Activated T-helper 17 cell treated with anti-CD3 and anti-CD28 coated beads, Interleukin-2, amount 50 U/mL, for 72 hours (primary cell): ENCODE results near the gene APOC3. TPM values are rescaled to one million over a fixed set of nuclear protein-coding genes. Genes with fewer than 3 reads are reported as not detected.
"Not testable (repeated sequence)": the region's sequence is repeated elsewhere in the genome, so short reads cannot be mapped to it uniquely, and the experiment has no call there.

Experiments
- ATAC-seq: fragments of 150-1000 bp; cut with Tn5 transposase; replicated peaks from 2 replicates; pipeline ENCODE4 v1.10.0; 2021; ENCODE audit warnings: mild to moderate bottlenecking, moderate library complexity
- H3K27ac Mint-ChIP-seq: one replicate; pipeline ENCODE4 v1.8.0; 2022; ENCODE audit warnings: mixed read lengths
- H3K27me3 Mint-ChIP-seq: one replicate; pipeline ENCODE4 v1.8.0; 2022; ENCODE audit warnings: mixed read lengths
- H3K36me3 Mint-ChIP-seq: one replicate; pipeline ENCODE4 v1.8.0; 2022; ENCODE audit warnings: low read depth, mild to moderate bottlenecking, mixed read lengths
- H3K4me1 Mint-ChIP-seq: one replicate; pipeline ENCODE4 v1.8.0; 2022; ENCODE audit warnings: mixed read lengths
- H3K4me3 Mint-ChIP-seq: one replicate; pipeline ENCODE4 v1.8.0; 2022; ENCODE audit warnings: mild to moderate bottlenecking, mixed read lengths
- H3K9me3 Mint-ChIP-seq: one replicate; pipeline ENCODE4 v1.8.0; 2022; ENCODE audit warnings: mixed read lengths
- total RNA-seq, 2 donors: library from RNA; stranded (reverse); gene quantifications; one replicate each; pipeline ENCODE4 v1.2.3, GENCODE V29; 2022

Gene APOC3
- total RNA-seq, 2 donors from 2014 or later, result not detected

GRCh38 chr11:116832350-116833290, 2.9 kb downstream of the APOC3 start:
- Mint-ChIP-seq H3K4me3 (no peak overlapping the region), H3K27ac (no peak overlapping the region)
- ATAC-seq, result no peak

GRCh38 chr11:116833491-116833815, 3.7 kb downstream of the APOC3 start:
- Mint-ChIP-seq H3K27me3 (no peaks in the 10 kb centered on the region), H3K27ac (no peak overlapping the region), H3K4me3 (no peak overlapping the region), H3K36me3 (no peaks in the 10 kb centered on the region), H3K4me1 (no peaks in the 10 kb centered on the region), H3K9me3 (no peaks in the 10 kb centered on the region)
- ATAC-seq, result no peak

More at GRCh38 chr11:116832350-116833290, 2.9 kb downstream of the APOC3 start:
- Mint-ChIP-seq H3K4me1 (no peaks in the 10 kb centered on the region), H3K27me3 (no peaks in the 10 kb centered on the region), H3K9me3 (no peaks in the 10 kb centered on the region), H3K36me3 (no peaks in the 10 kb centered on the region)

GRCh38 chr11:116833816-116834534, 4.3 kb downstream of the APOC3 start:
- ATAC-seq, result no peak
- no peaks in the 10 kb centered on the region for H3K9me3 Mint-ChIP-seq
- no peaks in the 10 kb centered on the region for H3K36me3 Mint-ChIP-seq
- H3K4me3 Mint-ChIP-seq, result no peak overlapping the region
- H3K27ac Mint-ChIP-seq, result no peak overlapping the region
- no peaks in the 10 kb centered on the region for H3K4me1 Mint-ChIP-seq
- no peaks in the 10 kb centered on the region for H3K27me3 Mint-ChIP-seq

- H3K9me3 Mint-ChIP-seq, H3K4me1 Mint-ChIP-seq, H3K36me3 Mint-ChIP-seq, ATAC-seq, H3K27me3 Mint-ChIP-seq, H3K27ac Mint-ChIP-seq: not testable (repeated sequence)
- peak overlapping the region; percentile 22 for H3K4me3 Mint-ChIP-seq
Measured at GRCh38 chr11:116834535-116835041, 4.9 kb downstream of the APOC3 start.

GRCh38 chr11:116835042-116835772, 5.5 kb downstream of the APOC3 start:
- peak; percentile 7 for ATAC-seq
- H3K27ac Mint-ChIP-seq, result no peak overlapping the region

GRCh38 chr11:116835791-116836631, 6.3 kb downstream of the APOC3 start:
- H3K27me3 Mint-ChIP-seq, result no peaks in the 10 kb centered on the region
- H3K4me1 Mint-ChIP-seq, result no peaks in the 10 kb centered on the region
- peak; percentile 89 for ATAC-seq
- H3K36me3 Mint-ChIP-seq, result no peaks in the 10 kb centered on the region
- H3K27ac Mint-ChIP-seq, result no peak overlapping the region
- peak overlapping the region; percentile 66 for H3K4me3 Mint-ChIP-seq
- H3K9me3 Mint-ChIP-seq, result no peaks in the 10 kb centered on the region

More at GRCh38 chr11:116835042-116835772, 5.5 kb downstream of the APOC3 start:
- H3K27me3 Mint-ChIP-seq, result no peaks in the 10 kb centered on the region
- H3K4me3 Mint-ChIP-seq, result peak overlapping the region; percentile 66
- no peaks in the 10 kb centered on the region for H3K36me3 Mint-ChIP-seq
- H3K4me1 Mint-ChIP-seq, result no peaks in the 10 kb centered on the region
- no peaks in the 10 kb centered on the region for H3K9me3 Mint-ChIP-seq

- no peak for ATAC-seq
- Mint-ChIP-seq H3K4me1 (no peaks in the 10 kb centered on the region), H3K36me3 (no peaks in the 10 kb centered on the region), H3K4me3 (peak overlapping the region; percentile 66), H3K27me3 (no peaks in the 10 kb centered on the region), H3K27ac (no peak overlapping the region), H3K9me3 (no peaks in the 10 kb centered on the region)
Measured at GRCh38 chr11:116836632-116836991, 6.9 kb downstream of the APOC3 start.

GRCh38 chr11:116837231-116838091, 7.8 kb downstream of the APOC3 start, which contains the start of gene APOA1:
APOA1 (minus strand) TSS chr11:116837622; CDS start chr11:116837387, 235 bp downstream.
- ATAC-seq, result no peak
- H3K27me3 Mint-ChIP-seq, result no peaks in the 10 kb centered on the region
- no peaks in the 10 kb centered on the region for H3K4me1 Mint-ChIP-seq
- H3K27ac Mint-ChIP-seq, result no peak within 1 kb of the TSS
- no peaks in the 10 kb centered on the region for H3K9me3 Mint-ChIP-seq
- H3K36me3 Mint-ChIP-seq, result no peaks in the 10 kb centered on the region
- peak within 1 kb of the TSS; percentile 66 for H3K4me3 Mint-ChIP-seq

- Mint-ChIP-seq H3K27ac (no peak overlapping the region), H3K27me3 (no peaks in the 10 kb centered on the region), H3K4me3 (no peak overlapping the region), H3K4me1 (no peaks in the 10 kb centered on the region), H3K9me3 (no peaks in the 10 kb centered on the region), H3K36me3 (peaks cover 5% of the 10 kb centered on the region)
- ATAC-seq, result no peak
Measured at GRCh38 chr11:116838321-116839084, 8.8 kb downstream of the APOC3 start.

- no peak overlapping the region for H3K4me3 Mint-ChIP-seq
- no peaks in the 10 kb centered on the region for H3K9me3 Mint-ChIP-seq
- H3K36me3 Mint-ChIP-seq, result peaks cover 20% of the 10 kb centered on the region
- H3K4me1 Mint-ChIP-seq, result no peaks in the 10 kb centered on the region
- no peak overlapping the region for H3K27ac Mint-ChIP-seq
- no peaks in the 10 kb centered on the region for H3K27me3 Mint-ChIP-seq
- ATAC-seq, result no peak
Measured at GRCh38 chr11:116840224-116840745, 10.6 kb downstream of the APOC3 start.

GRCh38 chr11:116840746-116841296, 11.1 kb downstream of the APOC3 start:
- Mint-ChIP-seq H3K4me1 (no peaks in the 10 kb centered on the region), H3K36me3 (peaks cover 25% of the 10 kb centered on the region), H3K4me3 (no peak overlapping the region), H3K27ac (no peak overlapping the region), H3K27me3 (no peaks in the 10 kb centered on the region), H3K9me3 (no peaks in the 10 kb centered on the region)
- ATAC-seq, result no peak

GRCh38 chr11:116842117-116842516, 12.4 kb downstream of the APOC3 start:
- Mint-ChIP-seq H3K4me3 (no peak overlapping the region), H3K27ac (peak overlapping the region; percentile 48), H3K27me3 (no peaks in the 10 kb centered on the region), H3K36me3 (peaks cover 38% of the 10 kb centered on the region), H3K9me3 (no peaks in the 10 kb centered on the region), H3K4me1 (no peaks in the 10 kb centered on the region)
- no peak for ATAC-seq
